GM12878 (cell line): Measurements from ENCODE around the gene OR8G5. TPM values are rescaled to one million over a fixed set of nuclear protein-coding genes. Genes with fewer than 3 reads are reported as not detected.
"Not testable (repeated sequence)": the region's sequence is repeated elsewhere in the genome, so short reads cannot be mapped to it uniquely, and the experiment has no call there.

ENCODE experiments used
- ATAC-seq: fragments of 200-7000 bp; cut with Tn5 transposase; 3 replicates; pipeline ENCODE4 v1.9.1; 2020; ENCODE audit warnings: mild to moderate bottlenecking, moderate library complexity
- BruUV-seq: library from RNA; stranded (reverse); fragments of 400-500 nt; replicated peaks from 2 replicates; lab custom pipeline; 2021; lab: Mats Ljungman, UMichigan
- CTCF ChIA-PET: fragments of 300-600 bp; sonication (Branson Sonifier 250); formaldehyde crosslinking; extraction: SDS; loops from one replicate; lab custom pipeline; 2021; ENCODE audit warnings: inconsistent platforms; lab: Yijun Ruan, JAX
- POLR2A ChIA-PET: fragments of 350-600 bp; formaldehyde crosslinking; extraction: SDS; loops from one replicate; lab custom pipeline; 2021; ENCODE audit warnings: inconsistent platforms; lab: Charles Lee
- RAD21 ChIA-PET: fragments of 300-600 bp; sonication (Branson Sonifier 250); formaldehyde crosslinking; loops from one replicate; lab custom pipeline; 2023; ENCODE audit warnings: antibody characterized with exemption; ENCODE audit not compliant: unreplicated experiment; lab: Charles Lee
- SMC1A ChIA-PET: fragments of 300-600 bp; sonication (Branson Sonifier 250); formaldehyde crosslinking; loops from one replicate; lab custom pipeline; 2023; ENCODE audit not compliant: unreplicated experiment, uncharacterized antibody; lab: Charles Lee
- DNase-seq: peaks from one replicate; pipeline ENCODE4 v3.0.0-alpha.2; 2011; ENCODE audit warnings: low read depth, low spot score
- FAIRE-seq: peaks from 3 replicates; lab custom pipeline; 2011; peaks lifted over from hg19 to GRCh38; lab: Jason Lieb, UNC
- H2AFZ ChIP-seq: 2 replicates; pipeline ENCODE4 v1.6.0; 2011; ENCODE audit warnings: low read depth, low read length, control low read depth; ENCODE audit not compliant: control insufficient read depth
- H3K27ac ChIP-seq: 2 replicates; pipeline ENCODE4 v1.5.1; 2011; ENCODE audit warnings: control low read depth; ENCODE audit not compliant: control insufficient read depth, insufficient read depth
- H3K27me3 ChIP-seq, 2 experiments: replicated peaks in 1 of 2; 2 replicates each; pipeline versions ENCODE4 v1.6.0 to v1.6.1; 2011; ENCODE audit warnings: low read length in 1 of 2; ENCODE audit not compliant: control insufficient read depth in 2 of 2, insufficient read depth in 2 of 2
- H3K36me3 ChIP-seq, 2 experiments: 2 replicates each; pipeline ENCODE4 v1.5.1; 2011; ENCODE audit warnings: low read length in 1 of 2; ENCODE audit not compliant: control insufficient read depth in 2 of 2, insufficient read depth in 2 of 2
- H3K4me1 ChIP-seq: 2 replicates; pipeline ENCODE4 v1.6.1; 2011; ENCODE audit warnings: mild to moderate bottlenecking, low read length, moderate library complexity, mixed read lengths; ENCODE audit not compliant: control insufficient read depth, insufficient read depth
- H3K4me2 ChIP-seq: 2 replicates; pipeline ENCODE4 v1.6.0; 2011; ENCODE audit warnings: control low read depth; ENCODE audit not compliant: control insufficient read depth, insufficient read depth
- H3K4me3 ChIP-seq: fragments of 200-600 bp; sonication (generic); 2 replicates; pipeline ENCODE4 v1.5.1; 2016
- H3K79me2 ChIP-seq: 2 replicates; pipeline ENCODE4 v1.6.0; 2011; ENCODE audit warnings: low read length; ENCODE audit not compliant: control insufficient read depth, insufficient read depth
- H3K9ac ChIP-seq: 2 replicates; pipeline ENCODE4 v1.8.0; 2011; ENCODE audit warnings: low read length, control low read depth, mixed read lengths; ENCODE audit not compliant: control insufficient read depth, insufficient read depth
- H3K9me3 ChIP-seq: replicated peaks from 3 replicates; pipeline ENCODE4 v1.5.1; 2011; ENCODE audit warnings: mild to moderate bottlenecking, low read length; ENCODE audit not compliant: control insufficient read depth, insufficient read depth
- H4K20me1 ChIP-seq: 2 replicates; pipeline ENCODE4 v1.6.0; 2011; ENCODE audit not compliant: control insufficient read depth, insufficient read depth
- WGBS: methylation state at CpG from one replicate; pipeline ENCODE4 v1.1.6; 2016; ENCODE audit warnings: low lambda C conversion rate; ENCODE audit not compliant: insufficient replicate concordance, insufficient coverage; ENCODE audit errors: missing lambda C conversion rate; 5-methylcytosine and 5-hydroxymethylcytosine counted together
- in situ Hi-C: fragments of 300-500 bp; cut with MboI; formaldehyde crosslinking; loops from 9 replicates; pipeline ENCODE4 v1.14.3; 2018; ENCODE audit warnings: mixed read lengths
- intact Hi-C: fragments of 100-400 bp; cut with micrococcal nuclease; formaldehyde crosslinking; loops from one replicate; pipeline ENCODE4 v1.14.2; 2022; ENCODE audit not compliant: unreplicated experiment
- polyA plus RNA-seq, 11 experiments: library from polyadenylated mRNA; depleted of rRNA in 4 of 11; unstranded in 6 of 11; stranded (reverse) in 5 of 11; fragments of >200 nt; fragmentation: Nextera tagmentation in 4 of 11; fragmentation: Illumina TruSeq in 1 of 11; extraction: Ambion mirVana in 4 of 11; extraction: Trizol in 1 of 11; gene quantifications; 1 replicate in 1 of 11; 2 replicates in 10 of 11; pipeline versions ENCODE4 v1.2.1 to v1.2.3, GENCODE V29; 2011 to 2016; ENCODE audit warnings: inconsistent platforms in 2 of 11, missing spikeins in 2 of 11, low read depth in 1 of 11
- total RNA-seq, 4 experiments: library from RNA; depleted of rRNA in 3 of 4; stranded (reverse); fragments of >200 nt in 3 of 4; fragmentation: Illumina TruSeq in 1 of 4; extraction: Trizol in 1 of 4; gene quantifications; 2 replicates each; pipeline versions ENCODE4 v1.2.1 to v1.2.3, GENCODE V29; 2013 to 2021

The OR8G5 gene
- total and polyA plus RNA-seq, 10 of the 15 experiments (the other 5 are each of a cell fraction or from before 2014, with no cell fraction given) = not detected

- in situ Hi-C loops, H4K20me1 ChIP-seq, FAIRE-seq, H2AFZ ChIP-seq, H3K9me3 ChIP-seq, H3K9ac ChIP-seq, H3K4me3 ChIP-seq, DNase-seq, RAD21 ChIA-PET, intact Hi-C loops, BruUV-seq, SMC1A ChIA-PET, ATAC-seq, CTCF ChIA-PET, H3K27ac ChIP-seq, H3K27me3 ChIP-seq, H3K79me2 ChIP-seq, H3K4me2 ChIP-seq, H3K4me1 ChIP-seq, H3K36me3 ChIP-seq, POLR2A ChIA-PET: not testable (repeated sequence)
- WGBS = 25% methylated on average over 4 of the region's 4 CpGs
These were observed 8.9 kb downstream of the OR8G5 start for GRCh38 chr11:124265041-124265440.

DNA sequence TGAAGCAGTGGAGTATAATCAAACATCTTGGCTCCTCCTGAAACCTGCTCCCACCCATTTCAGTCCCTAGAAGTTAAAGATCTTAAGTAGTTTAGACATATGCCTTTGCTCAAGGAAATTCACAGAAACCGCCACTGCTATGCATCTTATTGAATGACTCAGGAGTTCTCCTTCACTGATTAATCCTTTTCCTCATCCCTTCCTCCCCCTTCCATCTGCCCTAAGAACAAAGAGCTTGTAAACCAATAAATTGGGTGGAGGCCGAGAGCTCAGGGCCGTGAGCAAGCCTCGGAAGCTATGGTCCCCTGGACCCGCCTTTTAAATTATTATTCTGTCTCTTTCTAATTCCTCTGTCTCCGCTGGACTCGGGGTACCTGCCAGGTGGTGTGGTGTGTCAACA lies 14.7 kb downstream of the OR8G5 start:
- CTCF ChIA-PET, ATAC-seq, H4K20me1 ChIP-seq, H3K4me2 ChIP-seq, POLR2A ChIA-PET, intact Hi-C loops, RAD21 ChIA-PET, H3K9me3 ChIP-seq, H2AFZ ChIP-seq, H3K9ac ChIP-seq, SMC1A ChIA-PET, DNase-seq, BruUV-seq, H3K27ac ChIP-seq, H3K4me1 ChIP-seq, H3K79me2 ChIP-seq, in situ Hi-C loops, H3K36me3 ChIP-seq, H3K27me3 ChIP-seq, FAIRE-seq, H3K4me3 ChIP-seq: not testable (repeated sequence)
- 34% methylated on average over 7 of the region's 7 CpGs for WGBS
